Measurements from ENCODE around the gene UQCRQ.

GRCh38 chr5:132877466-132877865 is 11.0 kb downstream of the UQCRQ start:
- no peak for TF ChIP-seq POLR2AphosphoS5 (IDR thresholded peaks at IDR 0.05)
- TF ChIP-seq CTCF (IDR thresholded peaks at IDR 0.05), result no peak
- TF ChIP-seq POLR2A (IDR thresholded peaks at IDR 0.05), result no peak
- TF ChIP-seq EP300 (IDR thresholded peaks at IDR 0.05), result no peak

Data from gastroesophageal sphincter (tissue), 3 donors.